B cell (primary cell): ENCODE data around the gene ASTL. TPM values are rescaled to one million over a fixed set of nuclear protein-coding genes. Genes with fewer than 3 reads are reported as not detected.

Source experiments
- ATAC-seq: fragments of 200-7000 bp; cut with Tn5 transposase; one replicate; pipeline ENCODE4 v1.10.0; 2021; ENCODE audit warnings: low read depth, mild to moderate bottlenecking, moderate number of reproducible peaks, moderate library complexity
- CTCF ChIA-PET: fragments of 350-600 bp; sonication (Branson Sonifier 250); formaldehyde crosslinking; loops from one replicate; lab custom pipeline; 2021; ENCODE audit warnings: antibody characterized with exemption, inconsistent platforms; lab: Charles Lee
- POLR2A ChIA-PET: fragments of 350-600 bp; sonication (Branson Sonifier 250); formaldehyde crosslinking; loops from one replicate; lab custom pipeline; 2021; ENCODE audit warnings: antibody characterized with exemption; lab: Charles Lee
- DNase-seq: peaks from one replicate; pipeline ENCODE4 v3.0.0; 2013
- H2AFZ ChIP-seq: 2 replicates; pipeline ENCODE4 v1.6.1; 2012; ENCODE audit warnings: mild to moderate bottlenecking, low read depth, low read length; ENCODE audit not compliant: insufficient read depth, poor library complexity, severe bottlenecking
- H3K27ac ChIP-seq, 2 donors: 1 replicate in 1 of 2; 2 replicates in 1 of 2; pipeline ENCODE4 v1.5.1; 2012 to 2013; ENCODE audit warnings: low read length in 2 of 2, mild to moderate bottlenecking in 2 of 2, moderate library complexity in 1 of 2
- H3K27me3 ChIP-seq, 4 experiments: fragments of 200-600 bp in 1 of 4; sonication (generic) in 1 of 4; replicated peaks in 1 of 4; 1 replicate in 2 of 4; 2 replicates in 2 of 4; pipeline versions ENCODE4 v1.6.1 to v1.7.0; 2013 to 2016; ENCODE audit warnings: low read length in 3 of 4, mild to moderate bottlenecking in 2 of 4, mixed read lengths in 1 of 4, moderate library complexity in 1 of 4; ENCODE audit not compliant: insufficient read depth in 4 of 4, control insufficient read depth in 3 of 4; ENCODE audit errors: control extremely low read depth in 1 of 4
- H3K36me3 ChIP-seq, 2 experiments: replicated peaks in 1 of 2; 1 replicate in 1 of 2; 2 replicates in 1 of 2; pipeline versions ENCODE4 v1.6.1 to v1.7.1; 2013; ENCODE audit warnings: low read length in 1 of 2; ENCODE audit not compliant: insufficient read depth in 2 of 2, control insufficient read depth in 1 of 2; ENCODE audit errors: control extremely low read depth in 1 of 2, extremely low read depth in 1 of 2
- H3K4me1 ChIP-seq, 2 donors: fragments of 200-600 bp in 1 of 2; sonication (generic) in 1 of 2; 1 replicate in 1 of 2; 2 replicates in 1 of 2; pipeline versions ENCODE4 v1.5.1 to v1.6.1; 2013 to 2017; ENCODE audit warnings: low read length in 2 of 2; ENCODE audit not compliant: control insufficient read depth in 2 of 2, insufficient read depth in 2 of 2
- H3K4me2 ChIP-seq: replicated peaks from 2 replicates; pipeline ENCODE3; 2012; ENCODE audit warnings: mild to moderate bottlenecking, low read depth, low read length; ENCODE audit not compliant: poor library complexity, severe bottlenecking
- H3K4me3 ChIP-seq, 5 experiments: fragments of 200-600 bp in 1 of 5; sonication (generic) in 1 of 5; 1 replicate in 3 of 5; 2 replicates in 2 of 5; pipeline versions ENCODE4 v1.5.1 to v1.7.0; 2011 to 2016; ENCODE audit warnings: low read length in 4 of 5, mild to moderate bottlenecking in 4 of 5, low read depth in 2 of 5, control low read depth in 1 of 5, moderate library complexity in 1 of 5; ENCODE audit not compliant: insufficient read depth in 1 of 5; ENCODE audit errors: control extremely low read depth in 1 of 5, extremely low read depth in 1 of 5
- H3K79me2 ChIP-seq: fragments of 200-600 bp; sonication (generic); one replicate; pipeline ENCODE4 v1.6.0; 2016; ENCODE audit warnings: low read length; ENCODE audit not compliant: control insufficient read depth, insufficient read depth
- H3K9ac ChIP-seq: fragments of 200-600 bp; sonication (generic); 2 replicates; pipeline ENCODE4 v1.6.1; 2017; ENCODE audit warnings: mild to moderate bottlenecking, low read length, moderate library complexity
- H3K9me3 ChIP-seq, 3 donors: one replicate each; pipeline versions ENCODE4 v1.6.1 to v1.7.1; 2013; ENCODE audit warnings: low read length in 2 of 3; ENCODE audit not compliant: control insufficient read depth in 2 of 3, insufficient read depth in 1 of 3; ENCODE audit errors: control extremely low read depth in 1 of 3
- H4K20me1 ChIP-seq: 2 replicates; pipeline ENCODE4 v1.6.0; 2012; ENCODE audit warnings: mild to moderate bottlenecking, low read length; ENCODE audit not compliant: insufficient read depth, control insufficient read depth, poor library complexity, severe bottlenecking
- H3K27ac Mint-ChIP-seq: one replicate; pipeline ENCODE4 v1.8.0; 2021; ENCODE audit warnings: mixed read lengths
- H3K27me3 Mint-ChIP-seq: one replicate; pipeline ENCODE4 v1.8.0; 2021; ENCODE audit warnings: mixed read lengths
- H3K4me1 Mint-ChIP-seq: one replicate; pipeline ENCODE4 v1.8.0; 2021; ENCODE audit warnings: mixed read lengths
- H3K4me3 Mint-ChIP-seq: one replicate; pipeline ENCODE4 v1.8.0; 2021; ENCODE audit warnings: mixed read lengths
- H3K9me3 Mint-ChIP-seq: one replicate; pipeline ENCODE4 v1.8.0; 2022; ENCODE audit warnings: mixed read lengths; ENCODE audit not compliant: insufficient read depth
- CTCF ChIP-seq: fragments of 200-600 bp; IDR thresholded peaks from one replicate; pipeline ENCODE4 v1.8.0; 2022; ENCODE audit warnings: antibody characterized with exemption, mild to moderate bottlenecking
- EZH2 ChIP-seq: IDR thresholded peaks from 2 replicates; pipeline ENCODE4 v1.6.1; 2012; ENCODE audit warnings: borderline replicate concordance, low read depth, mild to moderate bottlenecking, moderate library complexity, low read length; ENCODE audit not compliant: insufficient read depth, poor library complexity, severe bottlenecking
- WGBS: methylation state at CpG from one replicate; pipeline ENCODE4 v1.1.5; 2013; ENCODE audit warnings: missing lambda C conversion rate; ENCODE audit not compliant: insufficient coverage; 5-methylcytosine and 5-hydroxymethylcytosine counted together
- intact Hi-C: fragments of 100-400 bp; cut with micrococcal nuclease; formaldehyde crosslinking; loops from one replicate; pipeline ENCODE4 v1.10.0; 2022
- polyA plus RNA-seq: library from polyadenylated mRNA; depleted of rRNA; stranded (reverse); fragments of >200 nt; gene quantifications from 2 replicates; pipeline ENCODE4 v1.2.3, GENCODE V29; 2012
- total RNA-seq, 2 donors: library from RNA; stranded (reverse); fragments of 120-200 nt in 1 of 2; gene quantifications; 1 replicate in 1 of 2; 2 replicates in 1 of 2; pipeline versions ENCODE4 v1.2.3 to v1.2.4, GENCODE V29; 2013 to 2022

ASTL gene
- total and polyA plus RNA-seq, 2 donors (not counting 1 experiment from before 2014, with no cell fraction given): 0.15 to 0.59 TPM

GRCh38 chr2:96075199-96075771 is 63.0 kb downstream of the ASTL start:
- no peaks in the 10 kb centered on the region for H3K36me3 ChIP-seq
- H3K4me3 ChIP-seq: no peak overlapping the region
- intact Hi-C loops: no loop called here
- no peak overlapping the region for H2AFZ ChIP-seq
- ATAC-seq (no peak), DNase-seq (no peak)
- no peaks in the 10 kb centered on the region for H3K27me3 ChIP-seq
- no peak overlapping the region for H3K4me3 Mint-ChIP-seq
- no peaks in the 10 kb centered on the region for H3K79me2 ChIP-seq
- H3K27ac ChIP-seq: no peak overlapping the region
- POLR2A ChIA-PET: no interaction called here
- no peaks in the 10 kb centered on the region for H4K20me1 ChIP-seq
- no peak overlapping the region for H3K4me2 ChIP-seq
- H3K4me1 ChIP-seq: no peaks in the 10 kb centered on the region
- peaks cover 0 to 7% (median 2%) of the 10 kb centered on the region in 3 donors for H3K9me3 ChIP-seq
- peaks cover 15% of the 10 kb centered on the region for H3K27me3 Mint-ChIP-seq
- CTCF ChIA-PET: no interaction called here
- 100% methylated on average over 1 of the region's 2 CpGs for WGBS
- TF ChIP-seq EZH2 (no peak), CTCF (no peak)
- no peak overlapping the region for H3K9ac ChIP-seq
- H3K4me1 Mint-ChIP-seq: no peaks in the 10 kb centered on the region
- peaks cover 10% of the 10 kb centered on the region for H3K9me3 Mint-ChIP-seq
- no peak overlapping the region for H3K27ac Mint-ChIP-seq

GRCh38 chr2:96074156-96074555 is 64.1 kb downstream of the ASTL start:
- Mint-ChIP-seq H3K27me3 (peaks cover 5% of the 10 kb centered on the region), H3K4me1 (no peaks in the 10 kb centered on the region), H3K27ac (no peak overlapping the region), H3K9me3 (peaks cover 10% of the 10 kb centered on the region), H3K4me3 (no peak overlapping the region)
- Histone ChIP-seq H4K20me1 (no peaks in the 10 kb centered on the region), H3K4me2 (no peak overlapping the region), H3K79me2 (no peaks in the 10 kb centered on the region), H3K9ac (no peak overlapping the region), H3K27ac (no peak overlapping the region), H3K4me3 (no peak overlapping the region), H3K36me3 (no peaks in the 10 kb centered on the region), H3K9me3 (peaks cover 0 to 7% (median 2%) of the 10 kb centered on the region in 3 donors), H3K27me3 (no peaks in the 10 kb centered on the region), H3K4me1 (no peaks in the 10 kb centered on the region), H2AFZ (no peak overlapping the region)
- no peak for ATAC-seq
- DNase-seq: no peak
- CTCF ChIA-PET: no interaction called here
- POLR2A ChIA-PET: no interaction called here
- 85% methylated on average over 4 of the region's 6 CpGs for WGBS
- intact Hi-C loops: no loop called here
- TF ChIP-seq EZH2: no peak
- TF ChIP-seq CTCF: no peak
